ENCODE data around the gene GATAD1. TPM values are rescaled to one million over a fixed set of nuclear protein-coding genes. Genes with fewer than 3 reads are reported as not detected.

Gene GATAD1
- total RNA-seq, 1 donor from 2014 or later: 31.1 TPM

DNA sequence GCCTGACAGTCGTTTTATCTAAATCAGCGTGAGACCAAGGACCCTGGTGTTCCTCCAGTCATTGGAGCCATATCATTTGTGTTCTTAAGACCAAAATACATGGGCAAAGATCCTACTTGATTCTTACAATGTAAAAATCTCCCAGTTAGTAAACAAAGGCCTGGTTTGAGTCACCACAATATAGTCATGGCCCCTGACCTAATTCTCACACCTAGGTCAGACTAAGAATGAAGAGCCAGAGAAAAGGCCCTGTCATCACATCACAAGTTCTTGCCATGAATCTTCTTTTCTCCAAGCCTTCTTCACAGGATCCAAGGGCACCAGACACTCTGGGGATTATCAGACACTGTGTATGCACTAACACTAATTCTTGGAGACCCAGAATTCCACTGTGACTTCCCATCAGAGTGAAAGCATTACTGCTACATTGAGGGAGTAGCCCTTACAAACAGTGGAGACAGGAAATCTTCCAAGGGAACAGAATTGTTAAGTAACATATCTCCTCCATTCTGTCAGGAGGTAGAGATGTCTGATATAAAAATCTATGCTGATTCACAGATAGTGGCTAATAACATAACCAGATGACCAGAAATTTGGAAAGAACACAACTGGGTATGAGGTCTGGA, 38.1 kb downstream of the GATAD1 start:
- DNase-seq: no peak

DNA sequence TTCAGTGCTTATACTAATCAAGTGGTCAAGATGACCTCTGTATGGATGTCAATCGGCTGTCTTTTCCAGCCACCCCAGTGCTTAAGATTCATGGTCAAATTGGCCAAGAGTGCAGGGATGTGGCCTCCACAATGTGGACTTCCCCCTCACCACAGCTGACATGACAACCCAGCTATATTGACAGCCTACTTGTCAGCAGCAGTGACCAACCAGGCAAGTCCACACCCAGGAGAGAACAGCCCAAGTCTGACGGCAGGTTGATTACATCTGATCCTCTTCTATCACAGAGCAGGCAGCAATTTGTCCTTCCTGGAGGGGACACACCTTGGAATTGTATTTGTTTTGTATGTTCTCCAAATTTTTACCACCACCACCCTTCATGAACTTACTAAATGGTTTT, 38.7 kb downstream of the GATAD1 start:
- DNase-seq: no peak

DNA sequence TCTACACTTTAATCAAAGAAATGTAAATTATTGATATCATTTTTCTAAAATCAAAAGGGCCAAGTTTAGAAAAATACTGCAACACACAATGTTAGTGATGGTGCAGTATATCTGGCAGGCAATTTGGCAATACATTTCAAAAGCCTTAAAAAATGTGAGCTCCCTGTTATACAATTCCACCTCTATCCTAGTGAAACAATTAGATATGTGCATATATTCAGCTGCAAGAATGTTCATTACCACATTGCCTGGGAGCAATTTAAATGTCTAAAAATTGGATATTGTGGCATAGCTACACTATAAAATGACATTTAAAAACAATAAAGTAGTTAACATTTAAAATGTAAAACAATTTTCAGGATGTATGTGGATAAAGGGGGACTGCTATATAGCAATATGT, 40.5 kb downstream of the GATAD1 start:
- DNase-seq: no peak

DNA sequence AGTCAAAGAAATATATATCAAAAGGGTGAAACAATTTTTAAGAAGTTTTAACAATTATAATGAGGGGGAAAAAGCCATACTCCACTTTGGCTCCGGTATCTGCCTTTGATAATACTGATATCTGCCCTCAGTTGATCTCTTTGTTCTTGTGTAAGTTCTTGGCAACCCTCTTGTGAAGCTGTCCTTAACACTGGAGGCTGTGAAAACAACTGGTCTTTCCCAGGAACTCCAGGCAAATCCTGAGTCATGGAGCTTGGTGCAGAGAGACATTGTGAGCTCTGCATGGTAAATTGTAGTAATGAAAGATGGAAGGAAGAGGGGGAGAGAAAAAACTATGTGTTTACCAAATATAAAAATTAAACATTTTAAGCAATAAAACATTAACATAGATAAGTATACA, 42.4 kb downstream of the GATAD1 start:
- no peak for DNase-seq

DNA sequence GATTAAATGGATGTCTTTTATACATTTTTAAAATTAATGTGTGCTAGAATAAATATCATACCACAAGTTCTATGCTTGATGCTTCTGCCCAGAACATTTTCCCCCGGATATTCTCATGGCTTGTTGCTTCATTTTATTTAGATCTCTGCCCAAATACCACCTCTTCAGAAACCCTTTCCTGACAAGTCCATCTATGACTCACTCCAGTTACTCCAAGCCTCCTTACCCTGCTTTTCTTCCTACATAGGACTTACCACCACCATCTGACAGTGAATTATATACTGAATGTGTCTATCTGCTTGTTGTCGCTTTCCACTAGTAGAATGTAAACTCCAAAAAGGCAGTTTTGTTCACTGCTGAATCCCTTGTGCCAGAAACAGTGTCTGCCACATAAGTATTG, 49.6 kb downstream of the GATAD1 start:
- DNase-seq: no peak

DNA sequence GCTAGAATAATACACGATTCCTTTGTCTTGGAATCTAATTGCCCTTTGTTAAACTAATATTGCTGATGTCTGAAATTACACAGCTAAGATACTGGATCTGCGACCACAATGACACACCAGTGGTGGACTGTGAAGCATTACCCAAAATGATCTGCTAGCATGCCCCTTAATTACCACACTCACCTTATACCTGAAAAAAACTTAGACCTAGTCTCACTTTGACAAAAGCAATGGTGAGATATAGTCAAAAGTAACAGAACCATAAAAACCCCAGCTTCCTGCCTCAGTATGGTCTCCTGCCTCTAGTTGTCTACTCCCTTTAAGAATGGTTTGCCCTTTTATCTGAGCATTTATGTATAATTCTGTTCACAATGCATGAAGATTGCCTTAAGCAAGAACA, 51.3 kb downstream of the GATAD1 start:
- no peak for DNase-seq

DNA sequence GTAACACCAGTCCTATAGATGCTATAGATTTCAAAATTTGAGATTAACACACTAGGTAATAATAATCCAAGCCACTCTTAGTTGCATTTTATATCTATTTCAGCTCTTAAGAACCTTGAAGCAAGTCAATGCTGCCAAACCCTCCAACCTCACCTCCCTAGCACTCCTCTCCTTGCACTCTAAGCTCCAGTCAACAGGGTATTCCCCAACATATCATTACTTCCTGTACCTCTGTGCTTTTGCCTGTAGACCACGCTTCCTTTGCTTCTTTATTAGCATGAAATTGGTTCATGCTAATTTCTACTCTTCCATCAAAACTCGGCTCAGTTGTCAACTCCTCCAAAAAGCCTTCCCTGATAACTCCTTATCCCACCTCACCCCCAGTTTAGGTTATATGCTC, 56.5 kb downstream of the GATAD1 start:
- DNase-seq: no peak

DNA sequence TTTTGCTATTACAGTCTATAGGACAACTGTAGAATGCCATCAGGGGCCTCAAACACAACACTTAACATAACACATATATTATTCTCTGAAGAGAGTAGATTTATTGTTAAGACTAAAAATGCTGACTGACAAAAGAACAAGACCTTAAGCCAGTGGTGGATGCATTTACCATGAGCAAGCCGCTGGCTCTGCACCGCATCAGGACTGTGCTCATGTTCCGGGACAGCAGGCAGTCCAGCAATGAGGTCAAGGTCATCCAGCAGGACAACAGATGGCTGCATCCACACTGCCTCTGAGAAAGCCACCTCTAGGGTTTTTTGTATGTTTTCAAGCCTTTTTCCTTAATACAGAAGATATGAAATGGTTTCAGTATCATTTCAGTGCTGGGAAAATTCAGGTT, 57.3 kb downstream of the GATAD1 start:
- DNase-seq: no peak

DNA sequence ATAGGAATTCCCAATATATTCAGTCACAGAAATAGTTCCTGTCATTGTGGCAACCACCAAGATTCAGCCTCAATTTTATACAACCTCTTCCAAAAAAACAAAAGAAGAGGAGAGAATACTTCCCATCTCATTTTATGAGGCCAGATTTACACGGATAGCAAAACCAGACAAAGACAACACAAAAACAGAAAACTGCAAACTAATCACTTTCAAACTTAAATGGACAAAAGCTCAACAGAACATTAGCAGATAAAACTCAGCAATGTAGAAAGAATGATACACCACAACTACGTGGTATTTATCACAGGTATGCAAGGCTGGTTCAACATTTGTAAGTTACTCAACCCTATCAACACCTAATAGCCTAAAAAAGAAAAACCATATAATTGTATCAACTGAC, 59.1 kb downstream of the GATAD1 start:
- DNase-seq: no peak

DNA sequence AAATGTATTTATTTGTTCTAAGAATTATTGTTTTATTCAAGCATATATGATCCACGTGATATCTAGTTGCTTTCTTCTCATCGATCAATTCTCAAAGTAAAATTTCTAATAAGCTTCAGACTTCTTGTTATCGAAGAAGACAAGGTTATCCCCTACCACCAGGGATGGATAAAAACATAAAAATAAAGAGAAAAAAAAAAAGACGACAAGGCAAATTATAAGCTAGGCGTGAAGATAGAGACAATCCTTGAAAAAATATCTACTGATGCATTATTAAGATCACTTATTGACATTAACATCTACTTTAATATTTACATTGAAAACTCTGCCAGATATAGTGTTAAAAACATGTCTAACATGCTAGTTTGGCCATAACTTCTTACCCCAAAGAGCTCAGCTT, 61.7 kb downstream of the GATAD1 start:
- DNase-seq: no peak

Other genes with a start within 250 kb of the GATAD1 start
- gene KRIT1, start 201.6 kb upstream of the GATAD1 start, total RNA-seq: 62.0 TPM
- gene ANKIB1, start 201.5 kb upstream of the GATAD1 start, total RNA-seq: 38.7 TPM
- gene ERVW-1, start 30.5 kb downstream of the GATAD1 start, total RNA-seq: 0.20 TPM
- 29.0 TPM for gene PEX1, start 81.0 kb downstream of the GATAD1 start, total RNA-seq
- 15.8 TPM for gene RBM48, start 81.3 kb downstream of the GATAD1 start, total RNA-seq
- gene FAM133B, start 142.9 kb downstream of the GATAD1 start, total RNA-seq: 34.3 TPM